GM12872 (cell line): ENCODE measurements around the gene CUEDC2.

ENCODE experiments used
- CTCF ChIP-seq: IDR thresholded peaks from 3 replicates; pipeline ENCODE4 v1.5.1; 2011; ENCODE audit warnings: low read depth, mild to moderate bottlenecking, low read length, moderate library complexity; ENCODE audit not compliant: insufficient read depth

The CUEDC2 gene

GRCh38 chr10:102461187-102462054 lies 29.0 kb upstream of the CUEDC2 start:
- no peak for TF ChIP-seq CTCF

DNA sequence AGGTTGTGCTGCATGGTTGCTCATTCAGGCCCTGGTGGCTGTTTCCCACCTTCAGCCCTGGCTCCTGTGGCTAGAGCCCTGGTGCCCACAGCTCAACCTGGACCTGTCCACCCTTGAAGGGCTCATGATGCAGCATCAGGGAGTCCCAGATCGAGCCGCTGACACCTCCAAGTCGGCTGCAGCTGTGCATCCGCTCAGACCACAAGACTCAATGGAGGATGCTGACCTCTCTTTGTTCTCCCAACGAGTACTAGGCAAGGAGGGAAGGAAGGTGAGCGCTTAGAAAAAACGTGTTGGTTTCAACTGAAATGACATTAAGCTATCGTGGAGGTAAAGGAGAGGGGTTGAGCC lies 28.4 kb upstream of the CUEDC2 start:
- TF ChIP-seq CTCF: no peak

GRCh38 chr10:102458656-102459055 lies 26.3 kb upstream of the CUEDC2 start:
- TF ChIP-seq CTCF: no peak

- TF ChIP-seq CTCF: no peak
Observed at GRCh38 chr10:102457591-102458150, 25.3 kb upstream of the CUEDC2 start.

DNA sequence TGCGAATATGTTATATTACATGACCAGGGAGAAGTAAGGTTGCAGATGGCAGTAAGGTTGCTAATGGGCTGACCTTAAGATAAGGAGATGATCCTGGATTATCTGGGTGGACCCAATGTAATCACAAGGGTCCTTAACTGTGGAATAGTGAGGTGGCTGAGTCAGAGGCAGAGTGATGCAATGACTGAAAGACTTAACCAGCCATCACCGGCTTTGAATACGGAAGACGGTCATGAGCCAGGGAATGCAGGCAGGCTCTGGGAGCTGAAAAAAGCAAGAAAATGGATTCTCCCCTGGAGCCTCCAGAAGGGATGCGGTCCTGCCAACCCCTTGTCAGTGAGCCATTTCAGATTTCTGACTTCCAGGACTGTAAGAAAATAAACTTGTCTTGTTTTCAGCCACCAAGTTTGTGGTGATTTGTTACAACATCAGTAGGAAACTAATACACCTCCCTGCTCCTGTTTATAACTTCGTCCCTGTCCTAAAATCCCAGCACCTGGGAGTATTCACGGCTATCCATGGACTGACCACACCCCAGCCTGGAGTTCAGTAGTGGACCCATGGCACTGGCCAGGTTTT lies 23.6 kb upstream of the CUEDC2 start:
- TF ChIP-seq CTCF: no peak

DNA sequence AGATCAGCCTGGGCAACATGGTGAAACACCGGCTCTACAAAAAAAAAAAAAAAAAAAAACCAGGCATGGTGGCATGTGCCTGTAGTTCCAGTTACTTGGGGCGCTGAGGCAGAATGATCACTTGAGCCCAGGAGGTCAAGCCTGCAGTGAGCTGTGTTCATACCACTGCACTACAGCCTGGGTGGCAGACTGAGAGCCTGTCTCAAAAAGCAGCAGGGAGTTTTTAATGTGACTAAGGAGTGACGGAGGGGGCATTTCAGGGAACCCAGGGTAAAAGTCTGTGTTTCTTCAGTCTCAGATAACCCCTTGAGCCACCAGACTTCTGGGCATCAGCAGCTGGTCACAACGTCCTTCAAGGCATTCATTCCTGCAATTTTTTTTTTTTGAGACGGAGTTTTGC lies 21.1 kb upstream of the CUEDC2 start:
- no peak for TF ChIP-seq CTCF

DNA sequence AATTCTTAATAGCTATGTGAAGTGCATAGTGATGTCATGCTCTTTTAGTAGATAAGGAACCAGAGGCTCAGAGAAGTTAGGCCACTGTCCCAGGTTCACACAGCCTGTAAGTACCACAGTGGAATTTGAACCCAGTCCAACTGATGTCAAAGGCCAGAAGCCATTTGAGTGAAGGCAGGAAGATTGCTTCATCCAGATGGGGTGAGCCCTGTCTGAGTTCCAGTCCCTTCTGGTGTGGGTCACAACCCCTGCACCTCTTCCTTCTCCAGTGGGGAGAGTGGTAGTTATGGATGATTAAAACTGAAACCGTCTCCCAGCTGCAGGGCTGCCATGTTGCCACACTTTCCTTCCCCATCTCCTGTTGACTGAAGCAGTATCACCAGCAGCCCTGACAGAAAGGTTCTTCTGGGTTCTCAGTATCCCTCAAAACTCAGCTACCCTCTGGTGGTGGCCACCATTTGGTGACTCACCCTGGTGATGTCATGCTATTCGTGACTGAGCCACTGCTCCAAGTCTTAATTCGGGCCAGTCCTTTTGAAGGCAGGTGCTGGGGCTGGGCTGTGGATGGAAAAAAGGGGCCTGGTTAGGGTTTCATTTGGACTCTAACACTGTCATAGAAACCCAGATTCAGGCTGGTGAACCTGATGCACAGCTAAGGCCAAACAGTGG lies 20.4 kb upstream of the CUEDC2 start:
- TF ChIP-seq CTCF: no peak
